ENCODE data around the gene MICU2. TPM values are rescaled to one million over a fixed set of nuclear protein-coding genes. Genes with fewer than 3 reads are reported as not detected.

The MICU2 gene
- total RNA-seq, 1 donor = 56.6 TPM

DNA sequence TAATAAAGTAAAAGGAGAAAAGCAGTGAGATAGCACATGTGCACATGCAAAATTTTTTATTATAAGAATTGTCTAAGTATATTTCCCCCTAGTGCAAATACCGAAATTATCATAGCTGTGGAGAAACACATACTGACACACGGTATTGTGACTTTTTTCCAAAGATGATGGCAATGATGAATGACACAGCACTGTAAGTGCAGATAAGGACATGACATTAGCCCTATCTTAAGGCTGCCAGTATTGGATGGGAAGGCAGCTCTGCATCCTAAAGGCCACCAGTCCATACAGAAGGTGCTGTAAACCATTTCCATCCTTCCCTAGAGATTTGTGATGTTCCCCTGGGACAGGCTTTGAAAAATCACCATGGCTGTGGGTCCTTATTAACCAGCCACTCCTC is 11.5 kb upstream of the MICU2 start:
- no peak for DNase-seq (ENCODE audit: low read depth)
- TF ChIP-seq, protein P1, sequence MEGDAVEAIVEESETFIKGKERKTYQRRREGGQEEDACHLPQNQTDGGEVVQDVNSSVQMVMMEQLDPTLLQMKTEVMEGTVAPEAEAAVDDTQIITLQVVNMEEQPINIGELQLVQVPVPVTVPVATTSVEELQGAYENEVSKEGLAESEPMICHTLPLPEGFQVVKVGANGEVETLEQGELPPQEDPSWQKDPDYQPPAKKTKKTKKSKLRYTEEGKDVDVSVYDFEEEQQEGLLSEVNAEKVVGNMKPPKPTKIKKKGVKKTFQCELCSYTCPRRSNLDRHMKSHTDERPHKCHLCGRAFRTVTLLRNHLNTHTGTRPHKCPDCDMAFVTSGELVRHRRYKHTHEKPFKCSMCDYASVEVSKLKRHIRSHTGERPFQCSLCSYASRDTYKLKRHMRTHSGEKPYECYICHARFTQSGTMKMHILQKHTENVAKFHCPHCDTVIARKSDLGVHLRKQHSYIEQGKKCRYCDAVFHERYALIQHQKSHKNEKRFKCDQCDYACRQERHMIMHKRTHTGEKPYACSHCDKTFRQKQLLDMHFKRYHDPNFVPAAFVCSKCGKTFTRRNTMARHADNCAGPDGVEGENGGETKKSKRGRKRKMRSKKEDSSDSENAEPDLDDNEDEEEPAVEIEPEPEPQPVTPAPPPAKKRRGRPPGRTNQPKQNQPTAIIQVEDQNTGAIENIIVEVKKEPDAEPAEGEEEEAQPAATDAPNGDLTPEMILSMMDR (IDR thresholded peaks at IDR 0.05; ENCODE audit: insufficient read depth, low read depth, low read length) = no peak
- H3K4me3 ChIP-seq (ENCODE audit: low read depth, low read length) = no peak overlapping the region

DNA sequence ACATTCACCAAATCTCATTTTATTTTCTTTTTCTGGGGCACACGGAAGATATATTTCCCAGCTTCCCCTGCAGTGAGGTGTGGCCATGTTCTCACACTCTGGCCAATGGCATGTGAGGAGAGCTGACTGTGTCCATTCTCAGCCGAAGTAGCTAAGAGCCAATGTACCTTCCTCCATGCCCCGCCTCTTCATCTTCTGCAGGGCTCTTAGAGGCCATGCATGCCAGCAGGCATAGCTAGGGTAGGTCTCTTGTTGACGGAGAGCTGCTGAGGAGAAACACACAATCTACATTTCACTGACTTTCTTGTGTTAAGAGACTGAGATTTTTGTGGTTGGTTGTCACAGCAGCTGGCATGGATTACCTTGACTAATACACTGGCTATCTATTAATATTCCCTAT is 9.8 kb upstream of the MICU2 start:
- H3K4me3 ChIP-seq (ENCODE audit: low read depth, low read length) = no peak overlapping the region
- TF ChIP-seq, protein P1 (IDR thresholded peaks at IDR 0.05; ENCODE audit: insufficient read depth, low read depth, low read length) = no peak
- DNase-seq (ENCODE audit: low read depth) = no peak

DNA sequence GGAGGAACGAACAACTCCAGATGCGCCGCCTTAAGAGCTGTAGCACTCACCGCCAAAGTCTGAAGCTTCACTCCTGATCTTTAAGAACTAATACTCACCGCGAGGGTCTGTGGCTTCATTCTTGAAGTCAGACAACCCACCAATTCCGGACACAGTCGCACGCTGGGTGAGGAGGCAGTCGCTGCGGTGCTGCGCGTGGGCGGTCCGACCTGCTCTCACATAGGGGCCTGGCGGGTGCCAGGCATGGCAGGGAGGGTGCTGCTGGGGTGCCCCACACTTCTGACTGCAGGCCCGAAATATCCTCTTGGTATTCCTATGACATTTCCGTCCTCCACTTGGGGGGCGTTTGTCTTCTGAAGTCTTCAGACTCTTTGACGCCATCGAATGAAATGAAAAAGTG is 7.4 kb upstream of the MICU2 start:
- H3K4me3 ChIP-seq (ENCODE audit: low read depth, low read length) = no peak overlapping the region
- TF ChIP-seq, protein P1 (IDR thresholded peaks at IDR 0.05; ENCODE audit: insufficient read depth, low read depth, low read length) = no peak
- no peak for DNase-seq (ENCODE audit: low read depth)

DNA sequence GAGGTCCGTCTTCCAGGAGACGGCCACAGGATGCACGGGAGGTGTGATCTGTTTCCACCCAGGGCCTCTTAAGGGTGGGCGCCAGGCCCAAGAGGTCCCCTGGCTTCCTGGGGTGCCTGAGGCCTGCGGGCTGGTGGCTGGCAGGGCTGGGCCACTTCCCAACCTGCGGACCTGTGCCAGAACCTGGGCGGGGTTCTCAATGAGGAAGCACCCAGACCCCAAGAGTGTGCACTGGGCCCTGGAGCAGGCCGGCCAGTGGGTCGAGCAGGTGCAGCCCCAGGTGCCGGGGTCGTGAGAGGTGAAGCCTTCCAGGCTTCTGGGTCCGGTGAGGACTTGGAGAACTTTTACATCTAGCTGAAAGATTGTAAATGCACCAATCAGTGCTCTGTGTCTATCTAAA is 6.7 kb upstream of the MICU2 start:
- TF ChIP-seq, protein P1 (IDR thresholded peaks at IDR 0.05; ENCODE audit: insufficient read depth, low read depth, low read length) = no peak
- no peak for DNase-seq (ENCODE audit: low read depth)
- no peak overlapping the region for H3K4me3 ChIP-seq (ENCODE audit: low read depth, low read length)

DNA sequence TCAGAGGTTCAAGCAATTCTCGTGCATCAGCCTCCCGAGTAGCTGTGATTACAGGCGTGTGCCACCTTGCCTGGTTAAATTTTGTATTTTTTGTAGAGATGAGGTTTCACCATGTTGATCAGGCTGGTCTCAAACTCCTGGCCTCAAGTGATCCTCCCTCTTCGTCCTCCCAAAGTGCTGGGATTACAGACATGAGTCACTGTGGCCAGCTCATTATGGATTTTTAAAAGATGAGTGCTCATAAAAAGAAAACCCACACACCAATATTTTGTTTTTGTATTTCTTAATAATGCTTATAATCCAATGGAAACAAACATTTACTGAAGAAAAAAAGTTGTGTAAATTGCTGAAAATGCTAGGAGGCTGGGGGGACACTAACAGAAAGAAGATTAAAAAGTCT is 5.0 kb upstream of the MICU2 start:
- TF ChIP-seq, protein P1 (IDR thresholded peaks at IDR 0.05; ENCODE audit: insufficient read depth, low read depth, low read length) = no peak
- H3K4me3 ChIP-seq (ENCODE audit: low read depth, low read length) = no peak overlapping the region
- DNase-seq (ENCODE audit: low read depth) = no peak

DNA sequence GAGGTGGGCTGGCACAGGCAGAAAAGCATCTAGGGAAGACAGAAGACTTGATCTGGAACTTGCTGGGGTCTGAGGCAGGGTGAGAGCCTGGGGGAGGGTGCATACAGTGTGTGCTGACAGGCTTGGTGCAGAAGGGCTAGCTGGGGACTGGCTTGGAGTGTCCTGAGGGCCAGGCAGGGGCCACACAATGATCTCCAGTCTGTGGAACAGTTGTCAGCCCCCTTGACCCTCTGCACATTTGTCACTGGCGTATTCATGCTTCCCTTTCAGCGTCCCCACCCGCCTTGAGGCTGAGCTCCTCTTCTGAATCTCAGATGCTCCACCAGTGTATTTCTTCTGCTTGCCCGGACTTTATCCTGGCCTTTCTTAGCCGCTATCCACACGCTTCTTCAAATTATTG is 2.8 kb upstream of the MICU2 start:
- TF ChIP-seq, protein P1 (IDR thresholded peaks at IDR 0.05; ENCODE audit: insufficient read depth, low read depth, low read length) = no peak
- no peak for DNase-seq (ENCODE audit: low read depth)
- no peak overlapping the region for H3K4me3 ChIP-seq (ENCODE audit: low read depth, low read length)

DNA sequence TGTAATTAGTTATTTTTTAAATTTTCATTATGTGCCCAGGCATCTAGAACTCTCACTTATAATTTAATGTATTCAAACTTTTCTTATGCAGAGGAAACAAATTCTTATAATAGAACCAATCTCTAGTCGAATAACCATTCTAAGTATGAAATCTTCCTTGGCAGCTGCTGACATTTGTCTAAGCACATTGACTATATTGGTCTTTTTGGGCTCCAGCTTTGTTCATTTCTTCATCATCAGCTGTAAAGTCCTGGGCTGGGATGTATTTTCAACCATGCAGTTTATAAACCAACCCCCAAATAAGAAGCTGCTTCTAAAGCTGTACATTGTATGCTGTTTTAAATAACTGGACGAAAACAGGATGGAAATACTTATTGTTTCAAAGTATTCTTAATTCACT is 2.3 kb upstream of the MICU2 start:
- no peak for DNase-seq (ENCODE audit: low read depth)
- TF ChIP-seq, protein P1 (IDR thresholded peaks at IDR 0.05; ENCODE audit: insufficient read depth, low read depth, low read length) = no peak

More for the DNA sequence above, 2.3 kb upstream of the MICU2 start:
- no peak overlapping the region for H3K4me3 ChIP-seq (ENCODE audit: low read depth, low read length)
